Endothelial cell (in vitro differentiated cells): Measurements from ENCODE around the gene OSBPL3. TPM values are rescaled to one million over a fixed set of nuclear protein-coding genes. Genes with fewer than 3 reads are reported as not detected.

Experiments used
- DNase-seq: peaks from one replicate; pipeline ENCODE4 v3.0.0; 2021; ENCODE audit warnings: low spot score
- H3K27ac Mint-ChIP-seq: one replicate; pipeline ENCODE4 v1.8.0; 2021; ENCODE audit warnings: mixed read lengths, inconsistent platforms; ENCODE audit not compliant: unreplicated experiment
- H3K27me3 Mint-ChIP-seq: one replicate; pipeline ENCODE4 v1.8.0; 2021; ENCODE audit warnings: mild to moderate bottlenecking, moderate library complexity, mixed read lengths, inconsistent platforms; ENCODE audit not compliant: unreplicated experiment
- H3K36me3 Mint-ChIP-seq: one replicate; pipeline ENCODE4 v1.8.0; 2021; ENCODE audit warnings: mild to moderate bottlenecking, low read depth, mixed read lengths, inconsistent platforms; ENCODE audit not compliant: unreplicated experiment
- H3K4me1 Mint-ChIP-seq: one replicate; pipeline ENCODE4 v1.8.0; 2021; ENCODE audit warnings: mild to moderate bottlenecking, mixed read lengths, inconsistent platforms; ENCODE audit not compliant: unreplicated experiment
- H3K4me3 Mint-ChIP-seq: one replicate; pipeline ENCODE4 v1.8.0; 2021; ENCODE audit warnings: mild to moderate bottlenecking, mixed read lengths, inconsistent platforms; ENCODE audit not compliant: unreplicated experiment
- H3K9me3 Mint-ChIP-seq: one replicate; pipeline ENCODE4 v1.8.0; 2021; ENCODE audit warnings: mixed read lengths, inconsistent platforms; ENCODE audit not compliant: unreplicated experiment
- CTCF ChIP-seq: fragments of 200-600 bp; sonication (generic); IDR thresholded peaks from one replicate; pipeline ENCODE4 v1.5.0; 2021; ENCODE audit warnings: antibody characterized with exemption; ENCODE audit not compliant: unreplicated experiment
- total RNA-seq: library from RNA; stranded (reverse); fragmentation: NEBNext Ultra II Directional; extraction: Animal tissue kit (Norgen Biotek cat#: 25700); gene quantifications from one replicate; pipeline ENCODE4 v1.2.1, GENCODE V29; 2021; ENCODE audit not compliant: unreplicated experiment

OSBPL3 gene
- total RNA-seq, 1 donor from 2014 or later: 3.1 TPM

- Mint-ChIP-seq H3K27ac (no peak overlapping the region), H3K4me3 (no peak overlapping the region), H3K27me3 (no peaks in the 10 kb centered on the region), H3K4me1 (peaks cover 27% of the 10 kb centered on the region), H3K9me3 (no peaks in the 10 kb centered on the region), H3K36me3 (no peaks in the 10 kb centered on the region)
- no peak for DNase-seq
- TF ChIP-seq CTCF: no peak
These were observed 91.3 kb downstream of the OSBPL3 start for GRCh38 chr7:24888653-24889052.

- H3K27me3 Mint-ChIP-seq: no peaks in the 10 kb centered on the region
- no peaks in the 10 kb centered on the region for H3K36me3 Mint-ChIP-seq
- no peak overlapping the region for H3K4me3 Mint-ChIP-seq
- no peak for DNase-seq
- TF ChIP-seq CTCF: no peak
- peaks cover 17% of the 10 kb centered on the region for H3K4me1 Mint-ChIP-seq
- H3K27ac Mint-ChIP-seq: no peak overlapping the region
- no peaks in the 10 kb centered on the region for H3K9me3 Mint-ChIP-seq
These were observed 94.3 kb downstream of the OSBPL3 start for GRCh38 chr7:24885716-24886115.

DNA sequence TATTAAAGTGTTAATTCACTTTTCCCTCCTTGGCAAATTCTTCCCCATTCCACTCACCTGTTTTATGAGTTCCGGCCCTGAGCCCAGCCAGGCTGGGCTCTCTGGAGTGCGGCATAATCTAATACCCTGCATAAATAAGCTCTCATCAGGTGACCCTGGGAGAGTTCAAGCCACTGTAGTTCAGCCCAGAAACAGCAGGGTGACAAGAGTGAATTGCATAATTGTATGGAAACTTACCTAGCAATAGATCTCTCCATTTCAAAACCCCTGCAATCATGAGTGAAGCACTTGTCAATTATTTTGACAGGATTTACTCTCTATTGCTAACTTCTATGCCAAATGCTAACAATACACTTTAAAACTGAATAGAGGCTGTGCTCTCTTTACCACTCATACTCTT lies 94.7 kb downstream of the OSBPL3 start:
- Mint-ChIP-seq H3K27ac (no peak overlapping the region), H3K4me1 (peaks cover 16% of the 10 kb centered on the region), H3K4me3 (no peak overlapping the region), H3K27me3 (no peaks in the 10 kb centered on the region), H3K9me3 (no peaks in the 10 kb centered on the region), H3K36me3 (no peaks in the 10 kb centered on the region)
- DNase-seq: no peak
- TF ChIP-seq CTCF: no peak

- H3K4me3 Mint-ChIP-seq: no peak overlapping the region
- no peak for DNase-seq
- peaks cover 16% of the 10 kb centered on the region for H3K4me1 Mint-ChIP-seq
- TF ChIP-seq CTCF: no peak
- H3K27ac Mint-ChIP-seq: no peak overlapping the region
- H3K27me3 Mint-ChIP-seq: no peaks in the 10 kb centered on the region
- no peaks in the 10 kb centered on the region for H3K9me3 Mint-ChIP-seq
- no peaks in the 10 kb centered on the region for H3K36me3 Mint-ChIP-seq
These were observed 95.6 kb downstream of the OSBPL3 start for GRCh38 chr7:24884401-24884800.

DNA sequence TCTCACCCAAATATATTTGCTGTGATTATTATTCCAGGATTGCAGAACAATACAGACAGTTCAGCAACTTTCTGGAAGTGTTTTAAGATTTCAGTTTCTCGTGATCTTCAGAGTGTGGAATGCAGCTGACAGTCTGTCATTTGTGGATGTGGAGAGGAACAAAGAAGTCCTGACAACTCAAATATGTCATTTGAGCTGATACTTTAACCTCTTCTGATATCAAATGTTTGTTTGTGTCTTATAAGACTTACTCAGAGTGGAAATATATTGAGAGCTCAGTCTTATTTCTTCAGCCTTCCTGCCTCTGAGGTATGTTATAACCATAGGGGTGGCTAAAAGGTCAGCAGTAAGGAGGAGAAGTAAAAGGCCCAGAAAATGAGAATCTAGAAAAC lies 96.4 kb downstream of the OSBPL3 start:
- no peak for DNase-seq
- Mint-ChIP-seq H3K36me3 (no peaks in the 10 kb centered on the region), H3K4me1 (peaks cover 16% of the 10 kb centered on the region), H3K4me3 (no peak overlapping the region), H3K27me3 (no peaks in the 10 kb centered on the region), H3K9me3 (no peaks in the 10 kb centered on the region), H3K27ac (no peak overlapping the region)
- TF ChIP-seq CTCF: no peak
